ENCODE results near the gene LPP.

- TF ChIP-seq, protein P1, sequence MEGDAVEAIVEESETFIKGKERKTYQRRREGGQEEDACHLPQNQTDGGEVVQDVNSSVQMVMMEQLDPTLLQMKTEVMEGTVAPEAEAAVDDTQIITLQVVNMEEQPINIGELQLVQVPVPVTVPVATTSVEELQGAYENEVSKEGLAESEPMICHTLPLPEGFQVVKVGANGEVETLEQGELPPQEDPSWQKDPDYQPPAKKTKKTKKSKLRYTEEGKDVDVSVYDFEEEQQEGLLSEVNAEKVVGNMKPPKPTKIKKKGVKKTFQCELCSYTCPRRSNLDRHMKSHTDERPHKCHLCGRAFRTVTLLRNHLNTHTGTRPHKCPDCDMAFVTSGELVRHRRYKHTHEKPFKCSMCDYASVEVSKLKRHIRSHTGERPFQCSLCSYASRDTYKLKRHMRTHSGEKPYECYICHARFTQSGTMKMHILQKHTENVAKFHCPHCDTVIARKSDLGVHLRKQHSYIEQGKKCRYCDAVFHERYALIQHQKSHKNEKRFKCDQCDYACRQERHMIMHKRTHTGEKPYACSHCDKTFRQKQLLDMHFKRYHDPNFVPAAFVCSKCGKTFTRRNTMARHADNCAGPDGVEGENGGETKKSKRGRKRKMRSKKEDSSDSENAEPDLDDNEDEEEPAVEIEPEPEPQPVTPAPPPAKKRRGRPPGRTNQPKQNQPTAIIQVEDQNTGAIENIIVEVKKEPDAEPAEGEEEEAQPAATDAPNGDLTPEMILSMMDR (IDR thresholded peaks at IDR 0.05; ENCODE audit: insufficient read depth, low read length) = no peak
- TF ChIP-seq, protein P2, sequence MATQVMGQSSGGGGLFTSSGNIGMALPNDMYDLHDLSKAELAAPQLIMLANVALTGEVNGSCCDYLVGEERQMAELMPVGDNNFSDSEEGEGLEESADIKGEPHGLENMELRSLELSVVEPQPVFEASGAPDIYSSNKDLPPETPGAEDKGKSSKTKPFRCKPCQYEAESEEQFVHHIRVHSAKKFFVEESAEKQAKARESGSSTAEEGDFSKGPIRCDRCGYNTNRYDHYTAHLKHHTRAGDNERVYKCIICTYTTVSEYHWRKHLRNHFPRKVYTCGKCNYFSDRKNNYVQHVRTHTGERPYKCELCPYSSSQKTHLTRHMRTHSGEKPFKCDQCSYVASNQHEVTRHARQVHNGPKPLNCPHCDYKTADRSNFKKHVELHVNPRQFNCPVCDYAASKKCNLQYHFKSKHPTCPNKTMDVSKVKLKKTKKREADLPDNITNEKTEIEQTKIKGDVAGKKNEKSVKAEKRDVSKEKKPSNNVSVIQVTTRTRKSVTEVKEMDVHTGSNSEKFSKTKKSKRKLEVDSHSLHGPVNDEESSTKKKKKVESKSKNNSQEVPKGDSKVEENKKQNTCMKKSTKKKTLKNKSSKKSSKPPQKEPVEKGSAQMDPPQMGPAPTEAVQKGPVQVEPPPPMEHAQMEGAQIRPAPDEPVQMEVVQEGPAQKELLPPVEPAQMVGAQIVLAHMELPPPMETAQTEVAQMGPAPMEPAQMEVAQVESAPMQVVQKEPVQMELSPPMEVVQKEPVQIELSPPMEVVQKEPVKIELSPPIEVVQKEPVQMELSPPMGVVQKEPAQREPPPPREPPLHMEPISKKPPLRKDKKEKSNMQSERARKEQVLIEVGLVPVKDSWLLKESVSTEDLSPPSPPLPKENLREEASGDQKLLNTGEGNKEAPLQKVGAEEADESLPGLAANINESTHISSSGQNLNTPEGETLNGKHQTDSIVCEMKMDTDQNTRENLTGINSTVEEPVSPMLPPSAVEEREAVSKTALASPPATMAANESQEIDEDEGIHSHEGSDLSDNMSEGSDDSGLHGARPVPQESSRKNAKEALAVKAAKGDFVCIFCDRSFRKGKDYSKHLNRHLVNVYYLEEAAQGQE (IDR thresholded peaks at IDR 0.05; ENCODE audit: insufficient replicate concordance, low read depth) = no peak
- TF ChIP-seq POLR2AphosphoS5 (IDR thresholded peaks at IDR 0.05; ENCODE audit: low read depth) = no peak
- no peak for TF ChIP-seq GABPA (IDR thresholded peaks at IDR 0.05; ENCODE audit: low read depth)
Observed at GRCh38 chr3:188378786-188379185, 224.8 kb downstream of the LPP start.
